ENCODE results near the gene PGM1. TPM values are rescaled to one million over a fixed set of nuclear protein-coding genes. Genes with fewer than 3 reads are reported as not detected.
A peak's percentile ranks its signal among the peaks of the same experiment; 100 is the strongest.
"Not testable (repeated sequence)": the region's sequence is repeated elsewhere in the genome, so short reads cannot be mapped to it uniquely, and the experiment has no call there.

Gene PGM1
- total RNA-seq, 2 experiments from 2014 or later, result 37.0 to 38.7 TPM

DNA sequence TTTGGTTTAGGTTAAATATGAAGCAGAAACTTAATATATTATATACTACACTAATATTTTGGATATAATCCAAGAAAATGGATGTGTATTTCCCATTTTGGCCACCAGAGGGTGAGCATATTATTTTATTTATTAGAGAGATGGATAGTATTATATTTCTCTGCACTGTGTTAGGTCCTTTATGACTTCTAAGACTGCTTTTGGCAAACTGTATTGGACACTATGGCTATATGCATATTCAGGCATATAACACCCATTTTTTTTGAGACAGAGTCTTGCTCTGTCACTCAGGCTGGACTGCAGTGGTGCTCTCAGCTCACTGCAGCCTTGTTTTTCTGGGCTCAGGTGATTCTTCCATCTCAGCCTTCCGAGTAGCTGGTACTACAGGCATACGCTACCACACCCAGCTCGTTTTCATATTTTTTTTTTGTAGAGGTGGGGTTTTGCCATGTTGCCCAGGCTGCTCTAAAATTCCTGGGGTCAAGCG is 17.8 kb upstream of the PGM1 start:
- peak; percentile 15 for DNase-seq
- CTCF ChIA-PET, result interaction anchor here (0.7 kb wide), 1 partner anchor 36 kb away, joined by 3 read pairs; no protein-coding TSS in a partner anchor
- Mint-ChIP-seq H3K27ac (no peak overlapping the region), H3K4me3 (no peak overlapping the region), H3K27me3 (no peaks in the 10 kb centered on the region), H3K4me1 (no peaks in the 10 kb centered on the region), H3K9me3 (no peaks in the 10 kb centered on the region), H3K36me3 (ENCODE audit: low read depth) (no peaks in the 10 kb centered on the region)
- POLR2A ChIA-PET, result no interaction called here

GRCh38 chr1:63586326-63586725 is 6.9 kb upstream of the PGM1 start:
- H3K4me3 Mint-ChIP-seq, CTCF ChIA-PET, H3K4me1 Mint-ChIP-seq, H3K27me3 Mint-ChIP-seq, DNase-seq, H3K9me3 Mint-ChIP-seq, POLR2A ChIA-PET, H3K27ac Mint-ChIP-seq: not testable (repeated sequence)
- peaks cover 22% of the 10 kb centered on the region for H3K36me3 Mint-ChIP-seq (ENCODE audit: low read depth)

DNA sequence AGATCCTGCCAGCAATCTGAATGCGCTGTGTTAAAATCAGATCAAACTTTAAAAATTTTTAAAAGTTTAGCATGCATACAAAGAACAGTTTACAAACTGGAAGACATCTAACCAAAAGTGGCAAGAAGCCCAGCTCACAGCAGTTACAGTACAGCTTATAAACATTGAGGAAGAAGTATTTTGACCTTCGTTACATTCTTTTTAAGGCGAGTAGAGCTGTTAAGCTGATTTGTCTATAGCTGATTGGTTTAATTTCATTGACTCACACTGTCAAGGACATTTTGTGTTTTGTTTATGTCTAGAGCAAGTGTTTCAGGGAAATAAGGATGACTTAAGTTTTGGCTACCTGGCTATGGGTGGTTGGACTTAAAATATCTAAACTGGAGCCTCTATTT is 3.0 kb upstream of the PGM1 start:
- no peak overlapping the region for H3K27ac Mint-ChIP-seq
- no peaks in the 10 kb centered on the region for H3K27me3 Mint-ChIP-seq
- ChIA-PET POLR2A (no interaction called here), CTCF (no interaction called here)
- H3K36me3 Mint-ChIP-seq (ENCODE audit: low read depth), result peaks cover 6% of the 10 kb centered on the region
- peaks cover 26% of the 10 kb centered on the region for H3K4me1 Mint-ChIP-seq
- no peaks in the 10 kb centered on the region for H3K9me3 Mint-ChIP-seq
- H3K4me3 Mint-ChIP-seq, result no peak overlapping the region
- no peak for DNase-seq

GRCh38 chr1:63592536-63593302 is 492 bp upstream of the PGM1 start:
- DNase-seq, result peak; percentile 47
- H3K27me3 Mint-ChIP-seq, result no peaks in the 10 kb centered on the region
- ChIA-PET POLR2A (no interaction called here), CTCF (interaction anchor here (1.0 to 1.7 kb wide), 2 partner anchors 10 to 11 kb away, joined by 3 to 4 read pairs; no protein-coding TSS in a partner anchor)
- H3K27ac Mint-ChIP-seq, result peak overlapping the region; percentile 98
- H3K4me3 Mint-ChIP-seq, result peak overlapping the region; percentile 93
- no peaks in the 10 kb centered on the region for H3K9me3 Mint-ChIP-seq
- H3K4me1 Mint-ChIP-seq, result peaks cover 39% of the 10 kb centered on the region
- H3K36me3 Mint-ChIP-seq (ENCODE audit: low read depth), result peaks cover 12% of the 10 kb centered on the region

- peak; percentile 79 for DNase-seq
- no peaks in the 10 kb centered on the region for H3K27me3 Mint-ChIP-seq
- H3K9me3 Mint-ChIP-seq, result no peaks in the 10 kb centered on the region
- peaks cover 12% of the 10 kb centered on the region for H3K36me3 Mint-ChIP-seq (ENCODE audit: low read depth)
- ChIA-PET CTCF (interaction anchor here (0.7 to 1.7 kb wide), 2 partner anchors 13 to 286 kb away, joined by 3 to 4 read pairs; no protein-coding TSS in a partner anchor), POLR2A (no interaction called here)
- peak overlapping the region; percentile 93 for H3K4me3 Mint-ChIP-seq
- H3K27ac Mint-ChIP-seq, result peak overlapping the region; percentile 98
- peaks cover 38% of the 10 kb centered on the region for H3K4me1 Mint-ChIP-seq
These were observed 835 bp downstream of the PGM1 start for GRCh38 chr1:63593886-63594605.

GRCh38 chr1:63595435-63595834 is 2.2 kb downstream of the PGM1 start:
- peaks cover 14% of the 10 kb centered on the region for H3K36me3 Mint-ChIP-seq (ENCODE audit: low read depth)
- no peak for DNase-seq
- H3K4me3 Mint-ChIP-seq, result peak overlapping the region; percentile 44
- POLR2A ChIA-PET, result no interaction called here
- CTCF ChIA-PET, result interaction anchor here (0.6 to 1.0 kb wide), 2 partner anchors 60 to 1089 kb away, joined by 3 read pairs; no protein-coding TSS in a partner anchor
- no peak overlapping the region for H3K27ac Mint-ChIP-seq
- peaks cover 39% of the 10 kb centered on the region for H3K4me1 Mint-ChIP-seq
- no peaks in the 10 kb centered on the region for H3K9me3 Mint-ChIP-seq
- no peaks in the 10 kb centered on the region for H3K27me3 Mint-ChIP-seq

DNA sequence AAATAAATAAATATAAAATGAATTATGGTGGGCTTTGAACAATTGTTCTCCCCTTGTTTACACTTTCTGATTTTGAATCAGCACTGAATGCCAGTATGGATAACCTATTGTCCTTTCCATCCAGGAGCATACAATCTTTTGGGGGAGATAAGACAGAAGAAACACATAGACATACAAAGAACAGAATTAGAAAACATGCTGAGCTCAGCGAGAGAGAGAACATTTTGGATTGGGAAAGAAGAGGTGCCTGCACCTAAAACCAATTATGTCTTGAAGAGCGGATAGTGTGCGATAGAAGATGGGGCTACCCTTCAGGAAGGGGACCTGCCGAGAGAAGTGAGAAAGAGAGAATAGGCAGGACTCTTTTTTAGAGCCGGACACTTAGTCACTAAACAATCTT is 6.6 kb downstream of the PGM1 start:
- Mint-ChIP-seq H3K4me1 (peaks cover 18% of the 10 kb centered on the region), H3K4me3 (no peak overlapping the region), H3K9me3 (no peaks in the 10 kb centered on the region), H3K27ac (no peak overlapping the region), H3K27me3 (no peaks in the 10 kb centered on the region), H3K36me3 (ENCODE audit: low read depth) (peaks cover 14% of the 10 kb centered on the region)
- ChIA-PET CTCF (no interaction called here), POLR2A (no interaction called here)
- no peak for DNase-seq

DNA sequence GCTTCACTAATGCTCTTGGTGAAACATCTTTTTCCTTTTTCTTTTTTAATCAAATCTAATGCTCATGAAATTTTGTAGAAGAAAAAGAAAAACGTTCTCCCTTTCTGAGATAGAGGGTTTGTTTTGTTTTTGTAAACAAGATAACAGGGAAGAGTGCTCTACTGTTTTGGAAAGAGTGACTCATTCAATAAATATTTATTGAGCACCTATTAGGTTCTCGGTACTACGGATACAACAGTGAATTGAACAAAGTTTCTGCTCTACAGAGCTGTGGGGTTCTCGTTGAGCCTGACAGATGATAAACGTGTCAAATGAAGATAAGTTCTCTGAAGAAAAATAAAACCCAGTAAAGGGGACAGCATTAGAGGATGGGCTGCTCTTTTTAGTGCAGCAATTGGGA is 7.0 kb downstream of the PGM1 start:
- DNase-seq, result no peak
- Mint-ChIP-seq H3K4me3 (no peak overlapping the region), H3K27ac (no peak overlapping the region), H3K4me1 (peaks cover 16% of the 10 kb centered on the region), H3K9me3 (no peaks in the 10 kb centered on the region), H3K27me3 (no peaks in the 10 kb centered on the region), H3K36me3 (ENCODE audit: low read depth) (peaks cover 14% of the 10 kb centered on the region)
- POLR2A ChIA-PET, result no interaction called here
- CTCF ChIA-PET, result no interaction called here

GRCh38 chr1:63601061-63601460 is 7.8 kb downstream of the PGM1 start:
- Mint-ChIP-seq H3K4me1 (peaks cover 8% of the 10 kb centered on the region), H3K27ac (no peak overlapping the region)

DNA sequence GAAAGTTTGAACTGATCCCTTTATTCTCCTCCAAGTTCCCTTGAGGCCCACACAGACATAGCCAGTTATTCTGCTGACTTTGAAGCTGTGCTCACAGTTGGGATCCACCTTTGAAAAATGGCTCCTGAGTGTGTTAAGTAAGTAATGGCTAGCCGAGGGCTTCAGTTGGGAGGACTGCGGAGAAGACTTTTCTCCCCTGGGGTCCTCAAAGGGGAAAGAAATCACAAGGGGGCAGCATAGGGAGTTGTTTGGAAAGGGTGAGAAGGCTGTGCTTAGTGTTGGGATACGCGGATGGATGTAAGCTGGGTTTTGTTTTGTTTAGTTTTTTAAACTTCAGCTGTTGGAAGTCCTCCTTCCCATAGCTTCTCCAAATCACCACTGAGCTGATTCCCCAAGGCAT is 8.3 kb downstream of the PGM1 start:
- CTCF ChIA-PET, result interaction anchor here (1.0 kb wide), 1 partner anchor 13 kb away, joined by 3 read pairs; no protein-coding TSS in a partner anchor
- H3K4me3 Mint-ChIP-seq, result no peak overlapping the region
- no peaks in the 10 kb centered on the region for H3K9me3 Mint-ChIP-seq
- POLR2A ChIA-PET, result no interaction called here
- DNase-seq, result no peak
- H3K36me3 Mint-ChIP-seq (ENCODE audit: low read depth), result peaks cover 7% of the 10 kb centered on the region
- no peaks in the 10 kb centered on the region for H3K27me3 Mint-ChIP-seq
- H3K4me1 Mint-ChIP-seq, result peaks cover 8% of the 10 kb centered on the region
- H3K27ac Mint-ChIP-seq, result no peak overlapping the region

More at GRCh38 chr1:63601061-63601460, 7.8 kb downstream of the PGM1 start:
- H3K4me3 Mint-ChIP-seq, result no peak overlapping the region
- CTCF ChIA-PET, result interaction anchor here (1.0 kb wide), 1 partner anchor 13 kb away, joined by 3 read pairs; no protein-coding TSS in a partner anchor
- H3K9me3 Mint-ChIP-seq, result no peaks in the 10 kb centered on the region
- DNase-seq, result no peak
- H3K36me3 Mint-ChIP-seq (ENCODE audit: low read depth), result peaks cover 7% of the 10 kb centered on the region
- H3K27me3 Mint-ChIP-seq, result no peaks in the 10 kb centered on the region
- POLR2A ChIA-PET, result no interaction called here

DNA sequence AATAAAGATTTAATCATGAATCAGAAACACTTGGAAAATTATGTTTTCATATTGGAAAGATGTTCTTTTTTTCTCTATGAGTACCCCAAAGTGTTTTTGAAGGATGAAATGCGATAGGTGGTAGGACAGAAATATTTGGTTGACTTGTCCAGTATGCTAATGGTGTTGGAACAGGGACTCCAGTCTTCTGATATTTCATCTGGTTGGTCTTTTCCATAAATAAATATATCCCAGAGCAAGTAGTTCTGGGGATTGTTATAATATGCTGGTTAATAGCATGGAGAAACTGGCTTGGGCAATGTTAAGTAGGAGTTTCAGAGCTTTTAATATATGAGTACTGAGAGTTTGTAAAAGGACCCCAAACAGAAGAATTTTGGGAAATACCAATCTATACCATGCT is 8.7 kb downstream of the PGM1 start:
- H3K27ac Mint-ChIP-seq, result no peak overlapping the region
- H3K36me3 Mint-ChIP-seq (ENCODE audit: low read depth), result peaks cover 7% of the 10 kb centered on the region
- no peaks in the 10 kb centered on the region for H3K9me3 Mint-ChIP-seq
- no peak overlapping the region for H3K4me3 Mint-ChIP-seq
- no peak for DNase-seq
- H3K4me1 Mint-ChIP-seq, result peaks cover 5% of the 10 kb centered on the region
- ChIA-PET CTCF (interaction anchor here (1.0 kb wide), 1 partner anchor 12 kb away, joined by 3 read pairs; no protein-coding TSS in a partner anchor), POLR2A (no interaction called here)
- H3K27me3 Mint-ChIP-seq, result no peaks in the 10 kb centered on the region

GRCh38 chr1:63602629-63603028 is 9.4 kb downstream of the PGM1 start:
- DNase-seq, result no peak
- H3K27ac Mint-ChIP-seq, result no peak overlapping the region
- no peak overlapping the region for H3K4me3 Mint-ChIP-seq
- ChIA-PET CTCF (no interaction called here), POLR2A (no interaction called here)
- H3K36me3 Mint-ChIP-seq (ENCODE audit: low read depth), result peaks cover 5% of the 10 kb centered on the region
- H3K4me1 Mint-ChIP-seq, result peaks cover 4% of the 10 kb centered on the region
- no peaks in the 10 kb centered on the region for H3K9me3 Mint-ChIP-seq
- no peaks in the 10 kb centered on the region for H3K27me3 Mint-ChIP-seq

GRCh38 chr1:63603810-63604209 is 10.6 kb downstream of the PGM1 start:
- ChIA-PET CTCF (no interaction called here), POLR2A (no interaction called here)
- Mint-ChIP-seq H3K4me1 (peaks cover 5% of the 10 kb centered on the region), H3K9me3 (no peaks in the 10 kb centered on the region), H3K27ac (no peak overlapping the region), H3K27me3 (no peaks in the 10 kb centered on the region), H3K4me3 (no peak overlapping the region), H3K36me3 (ENCODE audit: low read depth) (peaks cover 5% of the 10 kb centered on the region)
- DNase-seq, result no peak
